Measurements from ENCODE around the gene VPS8. TPM values are rescaled to one million over a fixed set of nuclear protein-coding genes. Genes with fewer than 3 reads are reported as not detected.

Gene VPS8
- total and polyA plus RNA-seq, 4 donors: 4.2 to 34.9 (median 22.9) TPM

DNA sequence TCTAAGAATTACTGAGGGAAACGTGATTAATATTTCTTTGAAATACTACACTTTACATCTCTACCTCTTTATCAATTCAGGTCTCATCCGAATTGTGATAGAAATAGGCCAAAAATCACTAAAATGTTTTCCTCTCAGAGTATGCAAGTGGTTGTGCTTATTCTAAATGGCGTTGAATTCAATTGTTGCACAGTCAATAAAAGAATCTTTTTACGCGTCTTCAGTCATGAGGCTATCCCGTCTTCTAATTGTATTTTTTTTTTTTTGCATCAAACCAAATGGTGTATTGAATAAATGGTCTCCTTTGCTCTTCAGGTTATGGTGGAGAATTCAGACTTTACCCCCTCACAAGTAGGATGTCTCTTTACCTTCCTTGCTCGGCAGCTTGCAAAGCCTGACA, 112.6 kb downstream of the VPS8 start:
- Histone ChIP-seq H3K9ac (ENCODE audit: low read depth in 1 of 2, low read length in 2 of 2) (no peak overlapping the region), H3K4me3 (ENCODE audit: low read depth in 1 of 3, low read length in 3 of 3) (no peak overlapping the region), H3K27ac (ENCODE audit: low read depth in 1 of 2, low read length in 2 of 2) (no peak overlapping the region), H3K4me1 (ENCODE audit: control insufficient read depth in 4 of 4, insufficient read depth in 4 of 4, low read length in 3 of 4) (no peaks in the 10 kb centered on the region), H3K9me3 (ENCODE audit: control insufficient read depth in 4 of 4, low read length in 3 of 4) (no peaks in the 10 kb centered on the region), H3K36me3 (ENCODE audit: control insufficient read depth in 4 of 4, insufficient read depth in 3 of 4, low read depth in 1 of 4, low read length in 3 of 4) (peaks cover 6 to 31% (median 23%) of the 10 kb centered on the region in 4 donors), H3K27me3 (ENCODE audit: control insufficient read depth in 4 of 4, insufficient read depth in 4 of 4, low read length in 3 of 4) (no peaks in the 10 kb centered on the region)
- DNase-seq (ENCODE audit: low spot score): no peak
- 95% methylated on average over 7 of the region's 7 CpGs for WGBS
- TF ChIP-seq EGR1 (IDR thresholded peaks at IDR 0.05; ENCODE audit: low read depth in 2 of 2) (no peak), YY1 (IDR thresholded peaks at IDR 0.05) (no peak), RXRA (IDR thresholded peaks at IDR 0.05) (no peak), FOXA2 (IDR thresholded peaks at IDR 0.05) (no peak), FOXA1 (IDR thresholded peaks at IDR 0.05) (no peak), TAF1 (conservative IDR thresholded peaks at IDR 0.05) (no peak), GABPA (IDR thresholded peaks at IDR 0.05 in 1 of 2, conservative IDR thresholded peaks at IDR 0.05 in 1 of 2) (no peak), HNF4A (conservative IDR thresholded peaks at IDR 0.05) (no peak), NR2F2 (IDR thresholded peaks at IDR 0.05) (no peak), SP1 (IDR thresholded peaks at IDR 0.05) (no peak)
- TF ChIP-seq, protein P1, sequence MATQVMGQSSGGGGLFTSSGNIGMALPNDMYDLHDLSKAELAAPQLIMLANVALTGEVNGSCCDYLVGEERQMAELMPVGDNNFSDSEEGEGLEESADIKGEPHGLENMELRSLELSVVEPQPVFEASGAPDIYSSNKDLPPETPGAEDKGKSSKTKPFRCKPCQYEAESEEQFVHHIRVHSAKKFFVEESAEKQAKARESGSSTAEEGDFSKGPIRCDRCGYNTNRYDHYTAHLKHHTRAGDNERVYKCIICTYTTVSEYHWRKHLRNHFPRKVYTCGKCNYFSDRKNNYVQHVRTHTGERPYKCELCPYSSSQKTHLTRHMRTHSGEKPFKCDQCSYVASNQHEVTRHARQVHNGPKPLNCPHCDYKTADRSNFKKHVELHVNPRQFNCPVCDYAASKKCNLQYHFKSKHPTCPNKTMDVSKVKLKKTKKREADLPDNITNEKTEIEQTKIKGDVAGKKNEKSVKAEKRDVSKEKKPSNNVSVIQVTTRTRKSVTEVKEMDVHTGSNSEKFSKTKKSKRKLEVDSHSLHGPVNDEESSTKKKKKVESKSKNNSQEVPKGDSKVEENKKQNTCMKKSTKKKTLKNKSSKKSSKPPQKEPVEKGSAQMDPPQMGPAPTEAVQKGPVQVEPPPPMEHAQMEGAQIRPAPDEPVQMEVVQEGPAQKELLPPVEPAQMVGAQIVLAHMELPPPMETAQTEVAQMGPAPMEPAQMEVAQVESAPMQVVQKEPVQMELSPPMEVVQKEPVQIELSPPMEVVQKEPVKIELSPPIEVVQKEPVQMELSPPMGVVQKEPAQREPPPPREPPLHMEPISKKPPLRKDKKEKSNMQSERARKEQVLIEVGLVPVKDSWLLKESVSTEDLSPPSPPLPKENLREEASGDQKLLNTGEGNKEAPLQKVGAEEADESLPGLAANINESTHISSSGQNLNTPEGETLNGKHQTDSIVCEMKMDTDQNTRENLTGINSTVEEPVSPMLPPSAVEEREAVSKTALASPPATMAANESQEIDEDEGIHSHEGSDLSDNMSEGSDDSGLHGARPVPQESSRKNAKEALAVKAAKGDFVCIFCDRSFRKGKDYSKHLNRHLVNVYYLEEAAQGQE (IDR thresholded peaks at IDR 0.05): no peak
- TF ChIP-seq, protein P2, sequence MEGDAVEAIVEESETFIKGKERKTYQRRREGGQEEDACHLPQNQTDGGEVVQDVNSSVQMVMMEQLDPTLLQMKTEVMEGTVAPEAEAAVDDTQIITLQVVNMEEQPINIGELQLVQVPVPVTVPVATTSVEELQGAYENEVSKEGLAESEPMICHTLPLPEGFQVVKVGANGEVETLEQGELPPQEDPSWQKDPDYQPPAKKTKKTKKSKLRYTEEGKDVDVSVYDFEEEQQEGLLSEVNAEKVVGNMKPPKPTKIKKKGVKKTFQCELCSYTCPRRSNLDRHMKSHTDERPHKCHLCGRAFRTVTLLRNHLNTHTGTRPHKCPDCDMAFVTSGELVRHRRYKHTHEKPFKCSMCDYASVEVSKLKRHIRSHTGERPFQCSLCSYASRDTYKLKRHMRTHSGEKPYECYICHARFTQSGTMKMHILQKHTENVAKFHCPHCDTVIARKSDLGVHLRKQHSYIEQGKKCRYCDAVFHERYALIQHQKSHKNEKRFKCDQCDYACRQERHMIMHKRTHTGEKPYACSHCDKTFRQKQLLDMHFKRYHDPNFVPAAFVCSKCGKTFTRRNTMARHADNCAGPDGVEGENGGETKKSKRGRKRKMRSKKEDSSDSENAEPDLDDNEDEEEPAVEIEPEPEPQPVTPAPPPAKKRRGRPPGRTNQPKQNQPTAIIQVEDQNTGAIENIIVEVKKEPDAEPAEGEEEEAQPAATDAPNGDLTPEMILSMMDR (IDR thresholded peaks at IDR 0.05; ENCODE audit: low read depth, low read length, missing input control): no peak
- TF ChIP-seq, protein P3, sequence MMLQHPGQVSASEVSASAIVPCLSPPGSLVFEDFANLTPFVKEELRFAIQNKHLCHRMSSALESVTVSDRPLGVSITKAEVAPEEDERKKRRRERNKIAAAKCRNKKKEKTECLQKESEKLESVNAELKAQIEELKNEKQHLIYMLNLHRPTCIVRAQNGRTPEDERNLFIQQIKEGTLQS (IDR thresholded peaks at IDR 0.05): no peak
- TF ChIP-seq, protein P4, sequence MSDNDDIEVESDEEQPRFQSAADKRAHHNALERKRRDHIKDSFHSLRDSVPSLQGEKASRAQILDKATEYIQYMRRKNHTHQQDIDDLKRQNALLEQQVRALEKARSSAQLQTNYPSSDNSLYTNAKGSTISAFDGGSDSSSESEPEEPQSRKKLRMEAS (IDR thresholded peaks at IDR 0.05): no peak
- TF ChIP-seq, protein P5, sequence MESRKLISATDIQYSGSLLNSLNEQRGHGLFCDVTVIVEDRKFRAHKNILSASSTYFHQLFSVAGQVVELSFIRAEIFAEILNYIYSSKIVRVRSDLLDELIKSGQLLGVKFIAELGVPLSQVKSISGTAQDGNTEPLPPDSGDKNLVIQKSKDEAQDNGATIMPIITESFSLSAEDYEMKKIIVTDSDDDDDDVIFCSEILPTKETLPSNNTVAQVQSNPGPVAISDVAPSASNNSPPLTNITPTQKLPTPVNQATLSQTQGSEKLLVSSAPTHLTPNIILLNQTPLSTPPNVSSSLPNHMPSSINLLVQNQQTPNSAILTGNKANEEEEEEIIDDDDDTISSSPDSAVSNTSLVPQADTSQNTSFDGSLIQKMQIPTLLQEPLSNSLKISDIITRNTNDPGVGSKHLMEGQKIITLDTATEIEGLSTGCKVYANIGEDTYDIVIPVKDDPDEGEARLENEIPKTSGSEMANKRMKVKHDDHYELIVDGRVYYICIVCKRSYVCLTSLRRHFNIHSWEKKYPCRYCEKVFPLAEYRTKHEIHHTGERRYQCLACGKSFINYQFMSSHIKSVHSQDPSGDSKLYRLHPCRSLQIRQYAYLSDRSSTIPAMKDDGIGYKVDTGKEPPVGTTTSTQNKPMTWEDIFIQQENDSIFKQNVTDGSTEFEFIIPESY (IDR thresholded peaks at IDR 0.05): no peak

DNA sequence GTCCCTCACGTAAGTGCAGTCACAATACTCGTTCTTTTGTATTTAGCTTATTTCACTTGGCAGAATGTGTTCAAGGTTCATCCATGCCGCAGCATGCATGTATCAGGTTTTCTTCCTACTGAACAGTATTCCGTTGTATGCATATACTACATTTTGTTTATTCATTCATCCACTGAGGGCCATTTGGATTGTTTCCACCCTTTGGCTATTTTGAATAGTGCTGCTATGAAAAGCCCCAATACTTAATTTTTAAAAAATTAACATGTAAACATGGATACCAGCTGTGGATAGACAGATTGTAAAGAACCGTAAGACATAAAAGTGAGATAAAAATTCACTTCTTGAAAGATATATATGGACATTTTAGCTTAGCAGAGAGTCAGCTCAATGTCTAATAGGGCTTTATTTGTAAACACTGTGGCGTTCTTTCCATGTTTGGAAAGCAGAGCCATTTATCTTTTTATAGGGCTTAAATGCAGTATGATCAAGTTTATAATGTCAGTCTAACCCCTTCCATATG, 115.9 kb downstream of the VPS8 start:
- Histone ChIP-seq H3K27me3 (ENCODE audit: control insufficient read depth in 4 of 4, insufficient read depth in 4 of 4, low read length in 3 of 4) (no peaks in the 10 kb centered on the region), H3K9ac (ENCODE audit: low read depth in 1 of 2, low read length in 2 of 2) (no peak overlapping the region), H3K27ac (ENCODE audit: low read depth in 1 of 2, low read length in 2 of 2) (no peak overlapping the region), H3K4me1 (ENCODE audit: control insufficient read depth in 4 of 4, insufficient read depth in 4 of 4, low read length in 3 of 4) (no peaks in the 10 kb centered on the region), H3K9me3 (ENCODE audit: control insufficient read depth in 4 of 4, low read length in 3 of 4) (no peaks in the 10 kb centered on the region), H3K4me3 (ENCODE audit: low read depth in 1 of 3, low read length in 3 of 3) (no peak overlapping the region), H3K36me3 (ENCODE audit: control insufficient read depth in 4 of 4, insufficient read depth in 3 of 4, low read depth in 1 of 4, low read length in 3 of 4) (peaks cover 8 to 31% (median 21%) of the 10 kb centered on the region in 4 donors)
- TF ChIP-seq, protein P2 (IDR thresholded peaks at IDR 0.05; ENCODE audit: low read depth, low read length, missing input control): no peak
- TF ChIP-seq FOXA2 (IDR thresholded peaks at IDR 0.05) (no peak), RXRA (IDR thresholded peaks at IDR 0.05) (no peak), HNF4G (IDR thresholded peaks at IDR 0.05) (no peak), JUND (IDR thresholded peaks at IDR 0.05) (no peak), SP1 (IDR thresholded peaks at IDR 0.05) (no peak), YY1 (IDR thresholded peaks at IDR 0.05) (no peak), HNF4A (conservative IDR thresholded peaks at IDR 0.05) (no peak)
- TF ChIP-seq, protein P5 (IDR thresholded peaks at IDR 0.05): no peak
- TF ChIP-seq, protein P3 (IDR thresholded peaks at IDR 0.05): no peak
- no peak for DNase-seq (ENCODE audit: low spot score)
- WGBS: 95% methylated on average over 6 of the region's 6 CpGs

All from liver (tissue), 9 donors.